Raji (cell line): ENCODE results near the gene TBC1D1.

Source experiments
- POLR2A ChIP-seq: IDR thresholded peaks from 2 replicates; pipeline ENCODE4 v1.6.1; 2011; ENCODE audit warnings: low read depth, low read length, control low read depth; ENCODE audit not compliant: insufficient read depth

TBC1D1 gene

DNA sequence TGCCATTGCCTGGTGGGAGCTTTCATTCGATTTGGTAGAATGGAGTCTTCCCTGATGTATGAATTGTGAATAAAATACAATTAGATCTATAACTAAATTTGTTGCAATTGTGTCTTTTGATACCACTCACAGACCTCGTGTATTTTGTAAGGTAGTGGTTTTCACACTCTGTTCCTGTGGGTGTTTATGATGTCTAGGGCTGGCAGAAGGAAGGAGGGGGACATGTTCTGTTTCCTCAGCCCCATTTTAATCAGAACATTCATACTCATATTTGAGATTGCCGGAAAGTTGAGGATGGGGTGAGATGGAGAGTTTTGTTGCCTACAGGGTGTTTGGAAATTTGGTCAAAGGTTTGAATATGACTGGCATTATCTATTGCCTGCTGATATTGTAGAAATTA, 112.2 kb downstream of the TBC1D1 start:
- no peak for TF ChIP-seq POLR2A

DNA sequence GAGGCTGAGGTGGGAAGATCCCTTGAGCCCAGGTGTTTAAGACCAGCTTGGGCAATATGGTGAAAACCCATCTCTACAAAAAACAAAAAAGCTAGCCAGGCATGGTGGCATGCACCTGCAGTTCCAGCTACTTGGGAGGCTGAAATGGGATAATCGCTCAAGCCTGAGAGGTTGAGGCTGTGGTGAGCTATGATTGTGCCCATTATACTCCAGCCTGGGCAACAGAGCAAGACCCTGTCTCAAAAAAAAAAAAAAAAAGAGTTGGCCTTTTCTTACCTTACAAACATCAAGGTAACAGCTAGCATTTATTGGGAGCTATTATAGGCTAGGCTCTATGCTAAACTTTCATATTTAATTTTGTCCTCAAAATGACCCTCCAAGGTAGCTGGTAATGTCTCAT, 112.7 kb downstream of the TBC1D1 start:
- TF ChIP-seq POLR2A, result no peak

- no peak for TF ChIP-seq POLR2A
These were observed 113.2 kb downstream of the TBC1D1 start for GRCh38 chr4:38004062-38004461.

- no peak for TF ChIP-seq POLR2A
These were observed 114.0 kb downstream of the TBC1D1 start for GRCh38 chr4:38004887-38005286.

DNA sequence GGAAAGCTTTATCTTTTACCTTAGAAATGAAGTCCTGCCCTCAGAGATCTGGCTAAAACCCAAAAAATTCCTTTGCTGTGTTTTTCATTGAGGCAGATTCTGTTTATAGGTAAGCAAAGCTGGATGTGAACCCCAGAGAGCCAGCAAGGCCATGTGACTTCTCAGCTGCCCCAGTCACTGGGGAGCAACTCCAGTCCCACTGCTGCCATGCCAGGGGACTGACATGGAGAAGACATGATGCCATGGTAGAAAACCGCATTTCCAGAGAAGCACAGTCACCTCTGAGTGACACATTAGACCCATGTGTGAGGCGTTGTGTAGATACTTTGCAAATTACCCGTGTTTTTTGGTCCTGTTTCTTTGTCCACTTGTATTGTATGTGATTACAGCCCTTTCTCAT, 114.8 kb downstream of the TBC1D1 start:
- no peak for TF ChIP-seq POLR2A

DNA sequence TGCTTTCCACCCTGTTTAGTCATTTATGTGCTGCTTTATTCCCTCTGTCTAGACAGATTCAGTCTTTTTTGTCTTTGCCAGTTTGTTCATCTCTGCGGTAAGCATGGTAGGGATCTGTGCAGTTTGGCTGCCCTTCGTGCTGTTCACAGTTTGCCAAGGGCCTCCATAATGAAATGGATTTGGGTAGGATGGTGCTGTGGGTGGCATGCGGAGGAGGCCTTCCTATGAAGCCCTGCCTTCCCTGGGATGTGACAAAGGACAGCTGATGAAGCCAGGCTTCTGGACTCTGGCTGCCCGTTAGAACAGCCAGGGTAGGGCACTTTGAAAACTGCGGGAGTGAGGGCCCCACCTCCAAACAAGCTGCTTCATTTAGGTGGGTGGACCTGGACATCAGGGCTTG, 116.8 kb downstream of the TBC1D1 start:
- TF ChIP-seq POLR2A, result no peak

DNA sequence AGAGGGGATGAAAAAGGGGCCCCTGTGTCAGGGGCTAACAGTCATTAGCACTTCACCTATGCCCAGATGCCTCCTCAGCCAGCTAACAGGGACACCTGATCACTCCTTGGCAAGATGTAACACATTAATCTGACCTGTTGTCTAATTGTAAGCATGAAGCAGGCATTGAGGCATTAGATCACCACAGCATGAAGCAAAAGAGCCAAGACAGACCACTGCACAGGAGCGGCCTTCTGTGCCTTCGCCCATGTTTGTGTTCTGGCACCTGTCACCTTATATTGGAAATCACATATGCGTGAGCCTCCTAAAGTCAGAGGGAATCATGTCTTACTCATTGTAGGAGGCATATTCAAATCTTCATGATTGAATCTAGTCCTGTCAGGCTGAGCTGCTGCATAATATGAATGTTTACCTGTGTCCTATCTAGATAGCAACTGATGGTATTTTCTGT, 117.7 kb downstream of the TBC1D1 start:
- no peak for TF ChIP-seq POLR2A

DNA sequence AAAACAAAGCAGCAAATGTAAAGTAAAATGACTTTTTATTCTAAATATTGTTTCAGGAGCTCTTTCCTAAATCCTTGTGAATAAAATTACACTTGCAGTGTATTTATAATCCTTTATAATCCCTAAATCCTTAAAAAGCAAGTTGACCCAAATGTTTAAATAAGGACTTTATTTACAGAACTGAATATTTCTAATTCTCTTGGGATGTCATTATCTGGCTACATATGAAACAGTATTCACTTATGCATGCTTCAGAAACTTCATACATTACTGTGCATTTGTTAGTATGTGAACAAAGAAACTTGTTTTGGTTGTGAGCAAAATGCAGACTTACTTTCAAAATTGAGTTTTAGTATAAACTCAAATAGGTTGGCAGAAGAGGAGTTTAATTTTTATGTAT, 118.5 kb downstream of the TBC1D1 start:
- no peak for TF ChIP-seq POLR2A

GRCh38 chr4:38009949-38010348, 119.1 kb downstream of the TBC1D1 start:
- no peak for TF ChIP-seq POLR2A

- TF ChIP-seq POLR2A, result no peak
These were observed 120.8 kb downstream of the TBC1D1 start for GRCh38 chr4:38011511-38012162.

DNA sequence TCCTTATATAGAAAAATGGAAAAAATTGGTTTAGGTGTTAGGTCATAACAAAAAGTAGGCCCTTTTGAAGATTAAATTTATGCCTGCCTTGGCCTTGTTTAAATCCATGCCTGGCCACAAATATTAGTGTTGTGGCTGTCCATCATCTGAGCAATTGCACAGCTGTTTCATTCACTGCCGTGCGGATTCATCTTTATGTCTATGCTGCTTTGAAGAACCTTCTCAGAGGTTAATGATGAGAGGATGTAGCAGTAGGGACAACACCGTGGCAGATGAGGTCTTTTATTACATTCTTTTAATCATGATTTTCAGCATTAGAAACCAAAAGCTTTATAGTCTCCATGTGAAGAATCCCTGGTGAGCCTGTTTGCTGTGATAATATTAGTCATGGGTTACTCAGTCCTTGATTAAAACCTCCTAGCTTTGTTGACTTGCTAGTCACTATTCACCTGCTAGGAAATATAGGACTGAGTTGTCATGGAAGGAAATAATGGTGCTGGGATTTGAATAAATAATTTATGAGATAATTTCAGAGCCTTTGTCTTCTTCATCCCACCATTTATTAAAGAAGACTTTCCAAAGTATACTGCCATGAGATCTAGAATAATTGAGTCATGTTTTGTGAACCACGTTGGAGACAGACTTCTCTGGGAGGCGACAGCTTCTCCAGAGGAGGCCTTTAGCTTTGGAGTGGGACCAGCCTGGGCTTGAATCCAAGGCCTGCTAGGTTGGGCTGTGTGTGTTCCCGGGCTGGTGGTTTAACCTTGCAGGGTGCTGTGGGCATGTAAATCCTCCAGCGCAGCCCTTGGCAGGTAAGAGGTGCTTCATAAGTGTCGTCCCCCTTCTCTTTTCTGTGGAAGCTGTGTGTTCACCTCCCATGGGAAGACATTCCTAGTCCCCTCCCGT, 122.8 kb downstream of the TBC1D1 start:
- TF ChIP-seq POLR2A, result no peak

GRCh38 chr4:38014421-38014852, 123.6 kb downstream of the TBC1D1 start:
- no peak for TF ChIP-seq POLR2A

DNA sequence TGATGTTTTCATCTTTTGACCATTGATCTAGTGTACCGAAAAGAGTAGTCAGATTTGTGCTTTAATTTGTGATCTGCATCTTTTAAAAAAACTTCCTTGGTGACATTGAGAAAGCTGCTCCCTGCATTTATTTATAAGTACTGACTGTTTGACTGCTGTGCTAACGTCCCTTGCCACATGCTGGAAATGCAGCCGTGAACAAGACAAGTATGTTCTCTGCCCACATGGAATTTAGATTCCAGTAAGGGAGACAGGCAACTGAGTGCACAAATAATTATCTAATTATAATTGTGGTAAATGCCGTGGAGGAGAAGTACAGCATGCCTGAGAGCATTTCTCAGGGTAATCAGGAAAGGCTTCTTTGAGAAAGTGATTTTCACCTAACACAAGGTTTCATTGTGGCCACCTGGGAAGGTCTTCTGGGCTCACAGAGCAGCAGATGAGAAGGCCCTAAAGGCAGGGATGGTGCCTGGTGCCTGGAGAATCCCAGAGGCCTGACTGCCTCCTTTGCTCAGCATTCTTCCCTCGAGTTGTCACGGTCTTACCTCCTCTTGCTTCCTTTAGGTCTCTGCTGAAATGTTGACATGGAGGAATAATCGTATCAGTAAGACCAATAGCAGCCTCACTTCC, 125.1 kb downstream of the TBC1D1 start:
- no peak for TF ChIP-seq POLR2A

DNA sequence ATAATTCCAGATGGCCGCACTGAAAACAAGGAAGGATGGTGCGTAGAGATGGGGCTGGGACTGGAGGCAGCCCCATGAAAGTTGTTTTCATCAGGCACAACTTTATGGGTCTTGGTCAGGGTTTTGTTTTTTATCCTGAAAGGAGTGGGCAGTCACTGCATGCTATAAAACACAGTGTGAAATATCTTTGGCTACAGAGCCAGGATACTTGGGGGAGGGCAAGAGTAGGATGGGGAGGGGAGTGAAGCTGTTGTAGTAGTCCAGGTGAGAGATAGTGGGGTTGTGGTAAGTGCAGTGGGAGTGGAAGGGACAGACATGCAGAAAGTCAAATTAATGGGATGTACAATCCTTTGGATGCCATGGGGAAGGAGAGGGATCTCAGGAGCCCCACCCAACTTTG, 125.8 kb downstream of the TBC1D1 start:
- no peak for TF ChIP-seq POLR2A

GRCh38 chr4:38017609-38018008, 126.7 kb downstream of the TBC1D1 start:
- TF ChIP-seq POLR2A, result no peak

GRCh38 chr4:38020386-38020785, 129.5 kb downstream of the TBC1D1 start:
- TF ChIP-seq POLR2A, result no peak
